DMS53 treated with DMSO at 0.1 percent for 48 hours (cell line): ENCODE results near the gene SMAD3.

Source experiments
- DNase-seq: peaks from one replicate; lab custom pipeline; 2025; ENCODE audit not compliant: unreplicated experiment; lab: John Stamatoyannopoulos, UW

The SMAD3 gene

DNA sequence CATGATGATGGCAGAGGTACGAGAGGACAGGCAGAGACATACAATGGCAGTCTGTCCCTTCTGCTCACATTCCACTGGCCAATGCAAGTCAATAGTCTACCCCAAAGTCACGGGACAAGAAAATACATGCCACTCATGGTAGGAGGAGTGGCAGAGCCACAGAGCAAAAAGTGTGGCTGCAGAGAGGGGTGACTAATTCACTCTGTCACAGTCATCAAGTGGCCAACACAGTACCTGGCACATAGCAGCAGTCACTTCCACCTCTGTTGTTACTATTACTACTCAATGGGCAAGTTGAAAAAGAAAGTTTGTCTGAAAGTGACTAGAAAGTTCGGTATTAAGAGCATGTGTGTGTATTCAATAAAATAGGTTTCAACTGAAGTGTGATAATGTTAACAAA lies 91.4 kb downstream of the SMAD3 start:
- DNase-seq = no peak

DNA sequence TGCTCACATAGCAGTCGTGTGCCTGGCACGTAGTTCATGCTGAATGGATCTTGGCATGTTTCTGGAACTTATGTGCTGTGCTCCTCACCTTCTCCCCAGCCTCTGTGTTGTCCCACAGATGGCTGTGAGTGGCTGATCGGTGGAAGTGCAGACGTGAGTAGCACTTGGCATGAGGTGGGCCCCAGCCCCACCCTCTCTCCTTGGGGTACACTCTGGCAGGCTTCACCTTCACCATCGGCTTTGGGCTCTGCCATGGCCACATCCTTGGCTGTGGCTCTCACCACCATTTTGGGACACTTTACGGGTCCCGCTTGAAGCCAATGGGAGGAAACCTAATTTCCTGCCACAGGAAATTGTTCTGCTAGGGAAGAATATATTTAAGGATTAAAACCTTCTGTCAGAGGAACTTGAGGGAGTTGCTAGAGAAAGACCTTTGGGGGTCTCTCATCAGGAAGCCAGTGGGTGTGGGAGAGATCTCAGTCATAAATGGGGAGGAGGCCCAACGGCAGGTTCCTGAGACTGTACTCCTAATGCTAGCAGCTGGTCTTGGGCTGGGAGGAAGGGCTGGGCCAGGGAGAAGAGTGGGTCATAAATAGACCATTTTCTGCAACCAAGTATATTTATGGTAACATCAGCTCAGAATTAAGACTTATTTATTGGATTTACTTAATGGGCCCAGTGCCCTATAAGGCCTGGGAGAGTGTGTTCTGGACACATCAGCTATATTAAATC lies 92.3 kb downstream of the SMAD3 start:
- no peak for DNase-seq

DNA sequence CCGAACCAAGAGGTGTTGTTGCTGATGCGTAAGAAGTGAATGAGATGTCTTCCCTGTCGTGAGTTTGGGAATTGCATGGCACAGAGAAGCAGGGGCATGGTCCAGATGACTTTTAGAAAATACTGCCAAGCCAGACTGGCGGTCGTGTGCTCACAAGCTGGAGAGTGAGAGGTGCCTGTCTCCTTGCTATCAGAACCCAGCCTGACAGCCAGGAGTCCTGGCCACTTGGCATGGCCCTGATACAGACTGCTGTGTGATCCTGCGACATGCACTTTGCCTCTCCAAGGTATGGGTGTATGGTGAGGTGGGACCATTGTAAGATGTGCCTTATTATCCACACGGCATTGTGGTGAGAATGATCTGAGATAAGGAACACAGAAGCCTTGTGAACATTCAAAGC lies 93.0 kb downstream of the SMAD3 start:
- no peak for DNase-seq

DNA sequence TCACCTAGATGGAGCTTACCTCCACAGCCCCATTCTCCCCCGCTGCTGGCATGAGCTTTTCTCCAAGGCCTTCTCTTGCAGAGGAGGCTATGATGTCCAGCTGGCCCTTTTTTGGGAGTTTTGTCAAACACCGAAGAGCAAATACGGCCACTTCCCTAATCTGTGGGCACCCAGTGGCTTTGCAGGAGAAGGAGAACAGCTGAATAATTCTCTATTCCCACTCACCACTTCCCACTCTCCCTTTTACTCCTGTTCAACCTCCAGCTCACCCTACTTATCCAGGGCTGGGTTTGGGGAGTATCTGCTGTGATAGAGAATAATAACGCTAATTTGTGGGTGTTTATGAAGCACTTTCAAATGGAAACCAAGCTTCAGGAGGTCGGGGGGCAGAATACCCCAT lies 96.0 kb downstream of the SMAD3 start:
- no peak for DNase-seq

DNA sequence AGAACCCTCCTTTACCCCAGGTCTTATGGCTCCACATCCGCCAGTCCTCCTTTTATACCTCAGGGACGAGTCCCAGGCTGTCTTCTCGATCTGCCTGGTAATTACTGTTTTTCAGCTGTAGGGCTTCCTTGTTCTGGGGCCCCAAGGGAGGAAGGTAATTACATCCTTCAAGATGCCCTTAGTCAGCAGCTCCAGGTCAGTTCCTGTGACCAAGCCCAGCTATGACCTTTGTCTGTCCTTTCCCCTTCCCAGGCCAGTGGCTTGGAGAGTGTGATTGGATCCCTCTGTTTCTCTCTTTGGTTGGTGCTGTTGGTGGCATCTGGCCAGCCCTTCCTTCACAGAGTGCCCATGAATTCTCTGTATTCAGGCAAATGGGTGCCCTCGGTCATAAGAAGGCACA lies 96.5 kb downstream of the SMAD3 start:
- DNase-seq = no peak

DNA sequence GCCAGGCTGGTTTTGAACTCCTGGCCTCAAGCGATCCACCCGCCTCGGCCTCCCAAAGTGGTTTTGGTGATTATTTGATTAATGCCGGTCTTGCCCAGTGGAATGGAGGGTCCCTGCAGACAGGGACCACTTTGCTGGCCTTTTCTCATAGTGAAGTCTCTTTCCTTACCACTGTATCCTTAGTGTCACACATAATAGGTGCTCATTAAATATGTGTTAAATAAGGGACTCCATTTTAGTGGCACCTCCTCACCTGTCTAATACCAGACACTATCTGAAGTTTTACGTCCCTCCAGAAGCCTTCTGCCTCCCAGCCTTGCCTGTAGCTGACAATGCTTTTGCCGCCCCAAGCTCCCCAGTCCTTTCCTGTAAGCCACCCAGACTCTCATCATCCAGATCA lies 97.8 kb downstream of the SMAD3 start:
- DNase-seq = no peak

DNA sequence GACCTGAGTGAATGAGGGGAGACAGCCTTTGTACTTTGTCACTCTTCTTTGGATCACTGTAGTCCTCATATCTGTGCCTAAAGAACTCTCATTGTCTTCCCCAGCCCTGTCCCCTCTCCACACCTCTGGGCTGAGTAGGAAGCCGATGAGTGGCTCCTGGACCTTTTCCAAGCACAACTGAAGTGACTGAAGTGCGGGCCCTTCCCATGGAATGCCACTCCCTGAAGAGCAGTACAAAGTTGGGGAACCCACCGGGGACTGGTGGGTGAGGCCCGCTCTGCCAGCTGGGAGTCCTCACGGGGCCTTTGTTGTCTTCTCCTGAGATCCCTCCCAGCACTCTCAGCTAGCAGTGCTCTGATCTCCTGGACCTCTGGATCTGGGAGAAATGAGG lies 99.0 kb downstream of the SMAD3 start:
- no peak for DNase-seq

DNA sequence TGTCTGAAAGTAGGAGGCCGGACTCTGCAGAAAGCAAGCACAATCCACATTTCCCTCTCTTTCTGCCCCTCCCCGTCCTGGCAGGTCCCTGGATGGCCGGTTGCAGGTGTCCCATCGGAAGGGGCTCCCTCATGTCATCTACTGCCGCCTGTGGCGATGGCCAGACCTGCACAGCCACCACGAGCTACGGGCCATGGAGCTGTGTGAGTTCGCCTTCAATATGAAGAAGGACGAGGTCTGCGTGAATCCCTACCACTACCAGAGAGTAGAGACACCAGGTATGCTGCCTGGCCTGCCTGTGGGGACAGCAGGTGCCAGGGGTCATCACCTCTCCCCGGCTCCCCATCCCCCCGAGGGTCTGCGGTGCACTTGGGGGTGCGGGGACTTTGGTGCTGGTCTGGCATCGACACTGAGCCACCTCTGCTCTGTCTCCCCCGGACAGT lies 99.4 kb downstream of the SMAD3 start:
- no peak for DNase-seq

DNA sequence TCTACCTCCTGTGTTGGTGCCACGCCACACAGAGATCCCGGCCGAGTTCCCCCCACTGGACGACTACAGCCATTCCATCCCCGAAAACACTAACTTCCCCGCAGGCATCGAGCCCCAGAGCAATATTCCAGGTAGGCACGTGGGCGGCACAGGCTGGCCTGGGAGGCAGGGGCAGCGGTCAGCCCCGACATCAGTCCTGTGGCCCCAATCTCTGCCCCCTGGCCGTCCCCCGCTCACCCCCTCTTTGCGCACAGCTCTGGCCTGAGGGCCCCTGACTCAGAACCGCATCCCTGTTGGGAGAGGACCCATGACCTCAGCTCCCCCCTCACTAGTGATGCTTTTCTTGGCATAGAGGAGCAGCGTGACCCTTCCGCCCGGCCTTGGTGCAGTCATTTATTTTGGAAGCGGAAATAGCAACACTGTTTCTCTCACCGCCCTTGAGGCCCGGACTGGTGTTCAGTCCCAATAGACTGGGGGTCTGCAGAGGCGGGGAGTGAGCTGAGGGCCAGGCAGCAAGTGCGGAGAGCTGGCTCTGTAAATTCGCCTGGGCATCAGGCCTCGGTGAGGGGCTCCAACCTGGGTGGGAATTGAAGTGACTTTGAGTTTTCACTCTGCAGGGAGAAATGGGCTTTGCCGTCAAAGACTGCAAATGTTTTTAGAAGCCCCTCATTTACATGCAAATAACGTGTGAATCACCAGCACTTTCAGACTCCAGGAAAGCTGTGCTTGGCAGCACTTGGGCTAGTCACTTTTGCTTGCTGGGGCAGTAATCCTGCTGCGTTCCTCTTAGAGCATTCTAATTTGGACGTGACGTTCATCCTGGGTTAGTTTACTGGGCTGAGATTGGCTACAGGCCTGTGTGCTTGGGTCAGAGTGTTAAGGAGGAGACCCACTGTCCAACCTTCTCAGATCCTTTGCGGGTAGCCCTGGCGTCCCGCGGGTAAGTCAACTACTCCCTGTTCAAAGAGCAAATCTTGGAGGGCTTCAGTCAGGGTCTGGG lies 100.2 kb downstream of the SMAD3 start:
- DNase-seq = no peak

DNA sequence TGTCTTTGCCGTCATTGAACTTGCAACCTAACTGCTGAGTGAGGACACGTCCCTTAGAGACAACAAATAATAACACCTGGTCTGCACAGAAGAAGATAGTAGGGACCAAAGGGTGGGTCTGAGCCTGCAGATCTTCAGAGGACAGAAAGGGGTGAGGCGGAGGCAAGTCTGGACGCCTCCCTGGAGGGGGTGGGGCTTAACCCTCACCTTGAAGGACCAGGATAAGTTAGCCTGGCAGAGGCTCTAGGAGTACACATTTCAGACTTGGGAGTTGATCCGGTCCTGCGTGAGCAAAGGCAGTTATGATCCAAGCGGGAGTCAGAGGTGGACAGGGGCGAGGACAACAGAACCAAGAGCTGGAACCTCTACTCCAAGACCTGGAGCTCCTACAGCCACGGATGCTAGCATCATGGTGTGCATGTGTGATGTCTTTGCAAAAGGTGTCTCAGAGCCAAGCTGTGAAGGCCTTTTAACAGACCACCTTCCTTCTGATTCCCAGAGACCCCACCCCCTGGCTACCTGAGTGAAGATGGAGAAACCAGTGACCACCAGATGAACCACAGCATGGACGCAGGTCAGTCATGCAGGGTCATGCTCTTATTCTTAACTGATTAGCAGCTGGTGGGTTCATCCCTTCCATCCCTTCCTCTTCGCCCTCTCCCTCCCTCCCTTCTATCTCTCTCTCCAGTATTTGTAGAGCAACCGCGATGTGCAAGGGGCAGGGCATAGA lies 101.0 kb downstream of the SMAD3 start:
- no peak for DNase-seq

DNA sequence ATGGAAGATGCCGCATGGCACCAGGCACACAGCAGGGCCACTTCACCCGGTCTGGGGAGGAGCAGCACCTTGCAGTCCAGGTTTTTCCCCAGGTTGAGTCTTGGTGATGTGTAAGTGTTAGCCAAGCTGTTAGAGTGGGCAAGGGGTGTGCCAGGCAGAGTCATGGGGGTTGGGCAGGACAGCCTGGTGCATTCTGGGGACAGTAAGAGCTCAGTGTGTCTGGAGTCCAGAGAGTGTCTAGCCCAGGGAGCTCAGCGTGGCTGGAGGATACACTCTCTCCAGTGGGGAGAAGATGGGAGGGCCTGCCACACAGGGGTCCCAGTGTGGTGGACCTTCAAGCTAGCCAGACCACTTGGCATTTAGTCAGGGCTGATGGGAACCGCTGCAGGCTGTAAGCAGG lies 101.7 kb downstream of the SMAD3 start:
- DNase-seq = no peak

DNA sequence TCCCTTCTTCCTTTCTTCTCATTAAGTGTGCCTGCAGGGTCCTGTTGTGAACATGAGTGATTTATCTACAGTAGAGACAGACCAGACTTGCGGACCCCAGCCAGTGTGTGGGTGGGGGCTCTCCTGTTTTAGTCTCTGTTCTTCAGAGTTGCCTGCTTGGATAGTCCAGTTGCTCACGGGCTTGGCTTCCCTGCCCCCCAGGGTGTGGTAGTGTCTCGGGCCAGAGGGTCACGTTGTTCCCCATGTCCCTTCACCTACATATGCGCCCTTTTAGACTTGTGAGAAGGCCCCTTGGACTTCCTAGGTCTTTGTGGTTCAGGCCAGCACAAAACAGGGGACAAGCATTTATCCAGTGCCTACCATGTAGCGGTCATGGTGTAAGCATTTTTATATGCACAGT lies 103.3 kb downstream of the SMAD3 start:
- DNase-seq = no peak

DNA sequence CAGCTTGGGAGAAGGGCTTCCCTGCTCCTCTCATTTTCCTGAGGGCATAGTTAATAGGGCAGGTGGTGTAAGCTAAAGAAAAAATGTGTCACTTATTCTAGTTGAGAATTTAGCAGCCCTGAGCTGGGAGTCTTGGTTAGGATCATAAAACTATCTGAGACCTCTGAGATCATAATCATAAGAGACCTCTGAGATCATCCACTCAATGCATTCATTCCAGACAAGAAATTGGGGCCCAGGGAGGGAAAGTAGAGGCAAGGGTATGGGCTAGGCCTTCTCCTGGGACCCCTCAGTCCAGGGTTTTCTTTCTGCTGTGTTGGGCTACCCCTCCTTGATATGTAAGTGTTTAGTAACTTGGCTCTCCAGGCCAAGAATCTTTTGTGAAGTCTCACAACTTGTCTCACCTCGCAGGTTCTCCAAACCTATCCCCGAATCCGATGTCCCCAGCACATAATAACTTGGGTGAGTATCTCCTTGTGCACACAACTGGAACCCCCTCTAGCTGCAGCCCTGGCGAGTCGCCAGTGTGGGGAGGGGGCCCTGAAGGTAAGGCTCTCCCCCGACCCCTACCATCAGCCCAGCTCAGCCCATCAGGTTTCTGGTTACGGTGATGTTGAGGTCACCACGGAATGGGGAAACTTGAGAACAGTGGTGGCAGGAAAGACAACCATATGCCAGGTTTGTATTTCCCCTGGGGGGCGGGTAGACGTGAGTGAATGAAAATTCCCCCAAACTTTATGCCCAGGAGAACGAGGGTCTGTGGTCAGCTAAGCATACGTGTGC lies 104.9 kb downstream of the SMAD3 start:
- DNase-seq = no peak

DNA sequence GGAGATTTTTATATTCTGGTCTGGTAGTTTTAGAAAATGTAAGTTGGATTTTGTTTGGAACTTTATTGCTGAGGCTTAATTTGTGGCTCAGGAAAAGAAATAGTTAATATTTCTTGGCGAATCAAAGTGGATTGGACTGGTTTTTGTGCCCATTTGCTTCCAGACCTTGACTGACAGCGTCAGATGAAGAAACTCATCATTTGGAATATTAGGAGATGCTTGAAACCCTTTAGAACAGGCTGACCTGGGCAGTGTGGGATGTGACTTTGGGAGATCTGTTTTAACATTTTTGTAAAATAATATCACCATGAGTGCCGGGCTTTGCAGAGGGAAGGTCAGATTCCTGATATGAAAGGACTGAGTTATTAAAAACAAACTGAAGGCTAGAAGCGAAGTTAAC lies 106.1 kb downstream of the SMAD3 start:
- DNase-seq = no peak

DNA sequence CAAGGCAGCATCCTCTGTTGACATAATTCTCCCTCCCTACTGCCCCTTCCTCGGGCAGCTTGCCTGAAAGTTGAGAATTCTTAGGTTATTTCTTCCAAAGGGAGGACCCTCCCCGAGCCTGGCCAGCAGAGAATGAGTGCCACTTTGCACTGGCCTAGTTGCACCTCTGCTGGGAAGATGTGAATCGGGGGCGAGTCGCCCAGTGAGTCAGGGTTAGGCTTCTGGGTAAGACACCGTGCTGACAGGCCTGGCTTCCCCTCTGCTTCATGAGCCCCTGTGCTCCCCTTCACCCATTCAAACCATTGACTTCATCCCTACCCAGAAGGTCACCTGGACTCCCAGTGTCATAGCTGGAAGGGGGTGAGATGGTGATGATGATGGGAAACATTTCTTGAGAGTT lies 106.8 kb downstream of the SMAD3 start:
- no peak for DNase-seq

DNA sequence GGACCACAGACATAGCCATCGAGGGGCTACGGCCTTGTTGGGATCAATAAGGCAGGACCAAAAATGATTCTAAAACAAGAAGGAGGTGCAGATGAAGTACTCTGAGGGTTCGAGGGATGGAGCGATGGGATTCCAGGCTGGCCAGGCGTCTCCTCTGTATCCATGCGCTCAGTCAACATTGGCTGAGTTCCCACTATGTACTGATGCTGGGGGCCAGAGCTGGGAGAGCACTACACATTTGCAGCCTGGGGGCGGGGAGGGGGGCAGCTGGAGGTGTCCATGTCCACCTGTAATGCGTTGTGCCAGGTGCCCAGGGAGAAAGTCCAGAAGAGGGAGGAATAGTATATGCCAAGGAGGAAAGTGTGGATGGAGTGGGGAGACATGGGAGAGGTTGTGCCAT lies 107.6 kb downstream of the SMAD3 start:
- DNase-seq = no peak

DNA sequence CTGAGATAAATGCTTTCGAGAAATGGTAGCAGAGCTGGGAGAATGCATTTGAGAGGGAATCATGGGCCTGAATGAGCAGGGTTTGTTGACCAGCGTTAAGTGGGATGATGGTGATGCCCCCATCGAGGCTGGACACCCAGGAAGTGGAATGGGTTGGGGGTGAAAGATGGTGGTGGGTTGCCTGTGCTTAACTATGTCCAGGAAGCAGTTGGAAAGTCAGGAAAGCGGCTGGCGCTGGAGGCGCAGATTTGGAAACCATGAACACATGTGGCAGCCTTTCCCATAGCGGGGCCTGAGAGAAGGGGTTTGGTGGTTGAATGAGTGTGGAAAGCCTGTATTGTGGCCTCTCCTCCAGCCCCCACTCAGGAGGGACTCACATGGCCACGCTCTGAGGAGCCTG lies 108.4 kb downstream of the SMAD3 start:
- no peak for DNase-seq

DNA sequence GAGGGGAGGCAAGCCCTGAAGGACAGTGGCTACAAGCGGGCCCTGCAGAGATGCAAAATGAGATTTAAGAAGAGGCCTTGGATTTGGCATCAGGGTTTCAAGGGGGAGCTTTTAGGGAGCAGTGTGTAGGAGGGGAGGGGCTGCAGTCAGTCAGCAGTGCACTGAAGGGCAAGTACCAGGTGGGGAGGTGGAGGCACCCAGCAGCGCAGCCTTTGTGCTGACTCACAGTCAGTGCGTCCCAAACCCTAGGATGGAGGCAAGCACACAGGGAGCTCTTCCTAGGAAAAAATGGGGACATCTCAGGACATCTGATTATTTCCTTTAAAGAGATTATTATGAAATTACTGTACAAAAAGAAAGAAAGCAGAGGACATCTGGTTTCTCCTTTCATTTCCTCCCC lies 109.0 kb downstream of the SMAD3 start:
- DNase-seq = no peak

DNA sequence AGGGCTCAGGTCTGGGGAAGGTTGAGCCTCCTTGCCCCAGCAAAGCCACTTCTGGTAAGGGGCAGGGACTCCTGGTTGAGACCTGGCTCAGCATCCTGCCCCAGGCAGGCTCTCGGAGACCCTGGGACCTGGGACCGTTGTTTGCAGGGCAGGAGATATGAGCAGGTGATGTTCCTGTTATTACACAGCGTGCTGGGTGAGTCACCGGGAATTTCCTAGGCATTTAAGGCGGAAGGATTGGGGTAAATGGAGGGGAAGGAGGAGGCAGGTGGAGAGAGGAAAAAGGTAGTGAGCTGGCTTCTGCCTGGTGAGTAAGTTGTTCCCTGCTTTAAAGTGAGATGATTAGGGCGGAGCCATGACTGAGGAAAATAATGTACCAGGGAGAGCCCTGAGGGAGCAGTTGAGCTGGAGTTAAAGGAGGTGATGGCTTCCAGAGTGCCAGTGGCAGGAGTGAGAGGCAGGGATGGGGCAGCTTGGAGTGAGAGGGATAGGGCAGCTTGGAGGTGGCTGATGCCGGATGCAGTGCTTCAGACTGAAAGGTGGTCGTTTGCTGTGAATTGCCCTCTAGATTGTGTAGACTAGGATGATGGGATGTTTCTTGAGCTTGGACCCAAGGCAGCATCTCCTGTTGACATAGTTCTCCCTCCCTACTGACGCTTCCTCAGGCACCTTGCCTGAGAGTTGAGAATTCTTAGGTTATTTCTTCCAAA lies 109.6 kb downstream of the SMAD3 start:
- DNase-seq = peak; percentile 72

DNA sequence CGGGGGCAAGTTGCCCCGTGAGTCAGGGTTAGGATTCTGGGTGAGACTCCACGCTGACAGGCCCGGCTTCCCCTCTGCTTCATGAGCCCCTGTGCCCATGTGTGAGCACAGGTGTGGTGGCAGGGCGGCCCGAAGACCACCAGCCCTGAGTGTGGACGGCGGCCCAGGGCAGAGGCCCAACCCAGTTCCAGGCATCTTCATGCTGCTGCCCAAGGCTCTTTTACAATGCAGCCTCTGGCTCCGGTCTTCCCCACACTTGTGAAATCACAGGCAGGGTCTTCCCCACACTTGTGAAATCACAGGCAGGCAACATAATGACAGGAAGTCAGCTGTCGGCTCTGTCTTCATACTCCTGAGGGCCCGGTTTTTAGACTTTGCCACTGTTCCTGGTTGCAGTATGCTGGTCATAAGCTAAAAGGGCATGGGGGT lies 110.3 kb downstream of the SMAD3 start:
- DNase-seq = no peak
